Upper lobe of left lung (tissue), 4 donors: ENCODE measurements around the gene SYTL1.

ENCODE experiments used
- EP300 ChIP-seq, 4 donors: sonication (generic); formaldehyde crosslinking; IDR thresholded peaks; one replicate each; pipeline ENCODE4 v1.5.1; 2017; ENCODE audit warnings: antibody characterized with exemption in 4 of 4, control low read depth in 2 of 4
- POLR2A ChIP-seq, 4 donors: fragments of 450-650 bp; IDR thresholded peaks; one replicate each; pipeline ENCODE4 v1.5.1; 2016 to 2017; ENCODE audit warnings: antibody characterized with exemption in 4 of 4, mild to moderate bottlenecking in 2 of 4
- POLR2AphosphoS5 ChIP-seq, 2 donors: sonication (generic); formaldehyde crosslinking; IDR thresholded peaks; one replicate each; pipeline ENCODE4 v1.5.1; 2017; ENCODE audit warnings: antibody characterized with exemption in 2 of 2
- TF ChIP-seq, protein P1 (sequence below), 6 experiments: fragments of 450-650 bp in 4 of 6; fragments of 200-600 bp in 2 of 6; sonication (generic) in 2 of 6; IDR thresholded peaks; one replicate each; pipeline ENCODE4 v1.5.1; 2016 to 2019; ENCODE audit warnings: antibody characterized with exemption in 6 of 6

DNA sequence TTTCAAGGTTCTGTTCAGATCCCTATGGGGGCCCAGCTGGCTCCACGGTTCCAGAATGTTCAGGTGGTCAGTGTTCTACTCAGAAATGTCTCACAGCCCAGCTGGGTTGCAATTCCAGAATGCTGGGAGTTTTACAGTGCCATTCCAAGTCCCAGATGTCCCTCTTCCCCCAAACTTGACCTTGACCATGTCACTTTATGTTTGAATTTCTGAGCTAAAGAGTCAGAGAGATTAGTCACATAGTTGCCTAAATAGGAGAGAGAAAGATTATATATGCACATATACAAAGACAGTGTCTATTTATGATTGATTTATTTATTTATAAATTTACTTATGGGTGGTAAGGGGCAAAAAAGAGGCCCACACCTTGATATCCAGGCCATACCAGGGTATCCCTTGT lies 53.1 kb downstream of the SYTL1 start:
- TF ChIP-seq, protein P1, sequence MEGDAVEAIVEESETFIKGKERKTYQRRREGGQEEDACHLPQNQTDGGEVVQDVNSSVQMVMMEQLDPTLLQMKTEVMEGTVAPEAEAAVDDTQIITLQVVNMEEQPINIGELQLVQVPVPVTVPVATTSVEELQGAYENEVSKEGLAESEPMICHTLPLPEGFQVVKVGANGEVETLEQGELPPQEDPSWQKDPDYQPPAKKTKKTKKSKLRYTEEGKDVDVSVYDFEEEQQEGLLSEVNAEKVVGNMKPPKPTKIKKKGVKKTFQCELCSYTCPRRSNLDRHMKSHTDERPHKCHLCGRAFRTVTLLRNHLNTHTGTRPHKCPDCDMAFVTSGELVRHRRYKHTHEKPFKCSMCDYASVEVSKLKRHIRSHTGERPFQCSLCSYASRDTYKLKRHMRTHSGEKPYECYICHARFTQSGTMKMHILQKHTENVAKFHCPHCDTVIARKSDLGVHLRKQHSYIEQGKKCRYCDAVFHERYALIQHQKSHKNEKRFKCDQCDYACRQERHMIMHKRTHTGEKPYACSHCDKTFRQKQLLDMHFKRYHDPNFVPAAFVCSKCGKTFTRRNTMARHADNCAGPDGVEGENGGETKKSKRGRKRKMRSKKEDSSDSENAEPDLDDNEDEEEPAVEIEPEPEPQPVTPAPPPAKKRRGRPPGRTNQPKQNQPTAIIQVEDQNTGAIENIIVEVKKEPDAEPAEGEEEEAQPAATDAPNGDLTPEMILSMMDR (IDR thresholded peaks at IDR 0.05) = no peak
- TF ChIP-seq POLR2A (IDR thresholded peaks at IDR 0.05) = no peak
- no peak for TF ChIP-seq POLR2AphosphoS5 (IDR thresholded peaks at IDR 0.05)
- TF ChIP-seq EP300 (IDR thresholded peaks at IDR 0.05) = no peak
